ENCODE results near the gene VIL1.

VIL1 gene
- total RNA-seq: 0 to 0.30 (median 0.04) reads per million in 4 donors

DNA sequence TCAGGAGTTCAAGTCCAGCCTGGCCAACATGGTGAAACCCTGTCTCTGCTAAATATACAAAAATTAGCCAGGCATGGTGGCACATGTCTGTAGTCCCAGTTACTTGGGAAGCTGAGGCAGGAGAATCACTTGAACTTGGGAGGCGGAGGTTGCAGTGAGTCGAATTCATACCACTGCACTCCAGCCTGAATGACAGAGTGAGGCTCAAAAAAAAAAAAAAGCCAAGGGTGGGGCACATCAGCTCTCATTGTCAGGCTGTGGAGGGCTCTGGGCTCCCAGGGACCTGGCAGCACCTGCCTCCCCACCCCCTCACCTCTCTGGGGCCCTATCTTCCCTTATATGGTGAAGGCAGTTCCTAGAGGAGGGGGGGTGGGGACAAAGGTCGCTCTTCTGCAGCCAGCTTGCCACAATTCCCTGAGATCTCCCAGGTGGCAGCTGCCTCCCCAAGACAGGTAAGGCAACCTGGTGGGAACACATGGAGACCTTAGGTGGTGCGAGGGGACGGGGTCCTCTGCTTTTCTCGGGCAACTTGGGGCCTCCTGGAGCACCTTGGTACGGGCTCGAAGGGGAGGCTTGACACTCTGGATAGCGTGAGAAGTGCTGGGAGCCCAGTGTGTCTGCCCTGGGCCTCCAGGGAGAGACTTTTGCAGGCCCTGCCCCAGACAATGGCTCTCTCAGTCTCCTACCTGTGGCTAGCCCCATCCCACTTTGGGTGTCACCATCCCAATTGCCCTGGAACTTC lies at the start of gene VIL1:
Gene VIL1, plus strand, starts transcription at position 407 of the 742 bp plus-strand sequence. CDS start 4,656 bp downstream, outside the sequence.
- no peak for DNase-seq

DNA sequence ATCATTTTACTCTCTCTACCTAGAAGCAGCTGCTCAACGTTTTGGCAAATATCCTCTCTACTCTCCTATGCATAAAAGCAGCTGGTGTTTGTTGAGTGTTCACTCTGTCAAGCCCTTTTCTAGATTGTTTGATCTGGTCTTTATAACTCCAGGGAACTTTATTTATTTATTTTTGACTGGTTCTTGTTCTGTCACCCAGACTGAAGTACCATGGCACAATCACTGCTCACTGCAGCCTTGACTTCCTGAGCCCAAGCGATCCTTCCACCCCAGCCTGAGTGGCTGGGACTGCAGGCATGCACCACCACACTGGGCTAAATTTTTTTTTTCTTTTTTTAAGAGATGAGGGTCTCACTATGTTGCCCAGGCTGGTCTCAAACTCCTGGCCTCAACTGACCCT lies 49.6 kb upstream of the VIL1 start:
- no peak for DNase-seq

DNA sequence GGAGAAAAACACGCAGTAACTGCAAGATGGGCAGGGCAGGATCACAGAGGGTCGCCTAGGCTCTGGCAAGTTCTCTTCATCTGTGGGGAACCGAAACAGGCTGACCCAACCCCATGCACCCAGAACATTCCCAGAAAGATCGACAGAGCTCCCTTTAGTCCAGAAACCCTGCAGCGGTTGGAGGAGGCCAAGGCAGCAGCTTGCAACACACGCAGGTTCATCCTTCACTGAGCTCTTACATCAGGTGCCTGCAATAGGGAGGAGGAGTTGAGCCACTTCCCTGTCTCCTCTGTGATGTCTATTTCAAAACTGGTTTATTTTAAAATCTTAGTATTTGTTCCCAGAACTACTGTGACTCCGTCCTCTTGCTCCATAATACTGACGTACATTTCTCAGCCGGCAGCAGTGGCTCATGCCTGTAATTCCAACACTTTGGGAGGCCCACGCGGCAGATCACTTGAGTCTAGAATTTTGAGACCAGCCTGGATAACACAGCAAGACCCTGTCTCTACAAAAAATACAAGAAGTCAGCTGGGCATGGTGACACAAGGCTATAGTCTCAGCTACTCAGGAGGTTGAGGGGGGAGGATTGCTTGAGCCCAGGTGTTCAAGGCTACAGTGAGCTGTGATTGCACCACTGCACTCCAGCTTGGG lies 48.4 kb upstream of the VIL1 start:
- no peak for DNase-seq

DNA sequence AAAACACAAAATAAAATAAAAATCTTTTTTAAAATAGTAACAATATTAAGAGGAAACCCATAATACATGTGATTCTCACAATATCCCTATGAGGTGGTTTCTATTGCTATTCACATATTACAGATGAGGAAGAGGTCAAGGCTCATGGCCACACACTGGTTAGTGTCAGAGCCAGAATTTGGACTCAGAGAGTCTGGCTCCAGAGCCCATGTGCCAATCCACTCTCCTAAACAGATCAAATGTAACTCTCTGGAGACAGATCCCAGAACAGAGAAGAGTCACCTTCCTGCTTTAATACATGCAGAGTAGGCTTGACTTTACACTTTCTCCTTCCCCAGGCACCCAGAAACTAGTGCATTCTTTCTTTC lies 47.0 kb upstream of the VIL1 start:
- no peak for DNase-seq

DNA sequence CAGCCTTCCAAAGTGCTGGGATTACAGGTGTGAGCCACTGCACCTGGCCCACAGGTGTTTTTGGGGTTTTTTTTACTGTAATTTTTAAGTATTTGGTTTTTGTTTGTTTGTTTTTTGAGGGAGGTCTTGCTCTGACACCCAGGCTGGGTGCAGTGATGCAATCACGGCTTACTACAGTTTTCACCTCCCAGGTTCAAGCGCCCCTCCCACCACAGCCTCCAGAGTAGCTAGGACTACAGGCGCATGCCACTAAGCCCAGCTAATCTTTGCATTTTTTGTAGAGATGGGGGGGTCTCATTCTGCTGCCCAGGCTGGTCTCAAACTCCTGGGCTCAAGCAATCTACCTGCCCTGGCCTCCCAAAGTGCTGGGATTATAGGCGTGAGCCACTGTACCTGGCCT lies 44.1 kb upstream of the VIL1 start:
- DNase-seq: no peak

DNA sequence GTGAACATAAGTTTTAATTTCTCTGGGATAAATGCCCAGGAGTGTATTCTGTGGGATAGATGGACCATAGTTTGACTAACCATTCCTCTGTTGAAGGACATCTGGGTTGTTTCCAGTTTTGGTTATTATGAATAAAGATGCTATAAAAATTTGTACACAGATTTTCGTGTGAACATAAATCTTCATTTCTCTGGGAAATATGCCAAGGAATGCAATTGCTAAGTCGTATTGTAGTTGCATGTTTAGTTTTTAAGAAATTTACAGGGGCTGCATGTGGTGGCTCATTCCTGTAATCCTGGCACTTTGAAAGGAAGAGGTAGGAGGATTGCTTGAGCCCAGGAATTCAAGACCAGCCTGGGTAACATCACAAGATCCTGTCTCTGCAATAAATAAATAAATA lies 43.7 kb upstream of the VIL1 start:
- no peak for DNase-seq

DNA sequence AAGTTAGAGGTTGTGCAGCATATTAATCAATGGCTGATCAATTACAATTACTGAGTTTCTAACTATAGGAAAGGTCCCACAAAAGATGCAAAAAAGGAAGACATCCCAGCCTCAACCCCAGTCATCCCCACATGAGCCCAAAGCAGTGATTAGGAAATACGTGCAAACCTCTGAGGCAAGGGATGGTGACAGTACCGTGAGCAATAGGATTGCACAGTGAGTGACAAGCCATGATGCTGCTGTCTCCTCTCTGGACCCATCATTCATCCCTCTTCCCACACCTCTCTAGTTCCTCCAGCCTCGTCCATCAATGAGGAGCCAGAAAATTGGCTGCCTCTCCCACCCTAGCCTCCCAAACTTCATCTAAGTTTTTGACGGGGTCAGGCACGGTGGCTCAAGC lies 40.9 kb upstream of the VIL1 start:
- DNase-seq: no peak

DNA sequence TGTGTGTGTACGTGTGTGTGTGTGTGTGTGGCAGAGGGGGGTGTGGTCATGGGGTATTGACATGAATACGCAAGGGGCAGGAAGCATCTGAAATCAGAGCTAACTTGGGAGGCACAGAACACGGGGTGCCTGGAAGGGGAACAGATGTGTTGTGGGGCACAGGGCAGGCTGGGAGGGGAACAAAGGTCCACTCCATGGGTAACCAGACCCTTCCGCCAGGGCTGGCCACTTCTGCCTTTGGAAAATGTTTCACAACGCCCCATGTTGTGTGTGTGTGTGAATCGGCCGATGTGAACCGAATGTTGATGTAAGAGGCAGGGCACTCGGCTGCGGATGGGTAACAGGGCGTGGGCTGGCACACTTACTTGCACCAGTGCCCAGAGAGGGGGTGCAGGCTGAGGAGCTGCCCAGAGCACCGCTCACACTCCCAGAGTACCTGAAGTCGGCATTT lies 37.0 kb upstream of the VIL1 start, which contains the start of gene SLC11A1:
Gene SLC11A1, plus strand, starts transcription at position 358 of the 451 bp plus-strand sequence. CDS start 96 bp downstream, outside the sequence.
- no peak for DNase-seq

DNA sequence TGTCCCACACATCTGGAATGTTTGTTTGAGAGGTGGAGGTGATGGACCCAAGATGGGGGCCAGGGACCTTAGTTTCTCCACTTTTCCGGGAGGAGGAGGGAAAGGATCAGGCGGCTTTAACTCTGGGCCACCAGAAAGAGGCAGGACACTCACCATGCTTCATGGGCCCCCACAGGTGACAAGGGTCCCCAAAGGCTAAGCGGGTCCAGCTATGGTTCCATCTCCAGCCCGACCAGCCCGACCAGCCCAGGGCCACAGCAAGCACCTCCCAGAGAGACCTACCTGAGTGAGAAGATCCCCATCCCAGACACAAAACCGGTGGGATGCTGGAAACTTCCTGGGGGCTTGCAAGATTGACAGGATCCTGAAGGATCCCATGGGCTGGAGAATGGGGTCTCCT lies 36.1 kb upstream of the VIL1 start:
- DNase-seq: no peak

DNA sequence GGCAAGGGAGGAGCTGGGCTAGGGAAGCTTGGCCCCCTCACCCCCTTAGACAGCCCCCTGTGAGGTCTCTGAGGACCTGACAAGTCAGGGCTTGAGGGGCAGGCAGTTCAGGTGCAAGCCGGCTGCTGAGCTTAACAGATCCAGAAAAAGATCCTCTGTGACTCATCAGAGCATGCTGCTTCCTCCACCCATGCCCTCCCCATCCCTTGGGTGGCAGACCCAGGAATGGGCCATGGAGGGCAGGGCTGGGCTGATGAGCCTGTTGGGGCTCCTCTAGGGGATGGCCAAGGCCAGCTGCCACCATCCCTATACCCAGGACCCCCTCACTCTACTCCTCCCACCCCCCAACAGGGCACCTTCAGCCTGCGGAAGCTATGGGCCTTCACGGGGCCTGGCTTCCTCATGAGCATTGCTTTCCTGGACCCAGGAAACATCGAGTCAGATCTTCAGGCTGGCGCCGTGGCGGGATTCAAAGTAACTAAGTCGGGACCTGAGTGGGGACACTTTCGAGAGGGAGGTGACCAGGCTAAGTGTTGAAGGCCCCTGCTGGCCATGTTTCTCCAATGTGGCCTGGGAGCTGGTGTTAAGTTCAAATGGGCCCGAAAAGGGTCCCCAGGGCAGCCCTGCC lies 34.9 kb upstream of the VIL1 start:
- DNase-seq: no peak

DNA sequence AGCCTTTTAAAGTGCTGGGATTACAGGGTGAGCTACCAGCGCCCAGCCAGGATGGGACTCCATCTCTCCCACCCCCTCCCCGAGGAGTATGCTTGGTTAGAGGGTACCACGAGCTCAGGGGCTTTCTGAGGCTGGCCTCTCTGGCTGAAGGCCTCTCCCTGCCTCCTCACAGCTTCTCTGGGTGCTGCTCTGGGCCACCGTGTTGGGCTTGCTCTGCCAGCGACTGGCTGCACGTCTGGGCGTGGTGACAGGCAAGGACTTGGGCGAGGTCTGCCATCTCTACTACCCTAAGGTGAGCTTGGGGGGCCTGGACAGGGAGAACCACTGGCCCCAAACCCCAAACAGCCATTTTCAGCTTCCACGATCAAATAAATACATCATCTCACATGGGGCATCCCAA lies 33.9 kb upstream of the VIL1 start:
- no peak for DNase-seq

DNA sequence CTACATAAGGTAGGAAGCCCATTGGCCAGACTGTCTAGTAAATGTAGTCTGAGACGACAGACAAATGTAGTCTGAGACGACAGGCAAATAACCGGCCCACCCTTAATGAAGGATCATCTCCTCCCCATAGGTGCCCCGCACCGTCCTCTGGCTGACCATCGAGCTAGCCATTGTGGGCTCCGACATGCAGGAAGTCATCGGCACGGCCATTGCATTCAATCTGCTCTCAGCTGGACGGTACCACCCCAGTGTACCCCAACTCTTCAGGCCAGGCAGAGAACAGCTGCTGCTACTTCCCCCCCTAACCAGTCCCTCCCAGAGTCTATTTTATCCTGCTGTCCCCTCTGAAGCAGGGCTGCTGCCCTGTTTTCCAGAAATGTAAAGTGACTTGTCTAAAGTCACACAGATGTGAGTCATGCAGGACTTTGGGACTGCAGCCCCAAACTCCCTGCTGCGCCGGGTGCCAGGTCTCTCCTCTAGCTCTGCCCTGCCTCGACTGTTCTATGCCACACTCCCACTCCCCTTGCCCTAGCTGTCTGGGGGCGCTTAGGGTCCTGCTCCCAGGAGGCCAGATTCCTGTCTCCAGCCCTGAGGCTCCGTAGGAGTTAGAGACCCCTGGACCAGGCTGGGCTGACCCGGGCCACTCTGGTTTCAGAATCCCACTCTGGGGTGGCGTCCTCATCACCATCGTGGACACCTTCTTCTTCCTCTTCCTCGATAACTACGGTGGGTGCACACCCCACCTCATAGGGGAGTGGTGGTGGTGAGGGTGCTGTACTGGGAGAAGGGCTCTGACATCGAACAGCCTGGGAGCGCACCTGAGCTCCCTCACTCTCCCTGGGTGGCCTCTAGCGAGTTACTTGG lies 32.2 kb upstream of the VIL1 start:
- no peak for DNase-seq

DNA sequence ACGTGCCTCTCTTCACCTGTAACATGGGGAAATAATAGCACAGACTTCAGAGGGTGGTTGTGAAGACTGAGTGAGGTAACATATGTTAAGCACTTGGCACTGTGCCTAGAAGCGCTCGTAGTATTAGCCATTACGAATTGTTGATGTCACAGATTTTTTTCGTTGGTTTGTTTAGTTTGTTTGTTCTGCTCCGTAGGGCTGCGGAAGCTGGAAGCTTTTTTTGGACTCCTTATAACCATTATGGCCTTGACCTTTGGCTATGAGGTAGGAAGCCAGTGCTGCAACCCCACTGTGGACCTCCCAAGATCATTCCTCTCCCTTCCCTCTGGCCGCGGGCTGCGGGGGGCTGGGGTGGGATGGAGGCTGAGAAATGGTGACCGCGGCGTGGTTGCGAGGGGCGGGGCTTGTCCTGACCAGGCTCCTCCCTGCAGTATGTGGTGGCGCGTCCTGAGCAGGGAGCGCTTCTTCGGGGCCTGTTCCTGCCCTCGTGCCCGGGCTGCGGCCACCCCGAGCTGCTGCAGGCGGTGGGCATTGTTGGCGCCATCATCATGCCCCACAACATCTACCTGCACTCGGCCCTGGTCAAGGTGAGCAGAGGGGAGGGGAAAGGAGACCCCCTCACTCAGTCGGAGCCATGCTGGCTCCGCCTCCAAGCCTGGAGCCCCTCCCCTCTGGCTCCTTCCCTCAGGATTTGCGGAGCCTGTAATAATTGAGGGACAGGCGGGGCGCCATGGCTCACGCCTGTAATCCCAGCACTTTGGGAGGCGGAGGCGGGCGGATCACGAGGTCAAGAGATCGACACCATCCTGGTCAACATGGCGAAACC lies 31.3 kb upstream of the VIL1 start:
- no peak for DNase-seq

DNA sequence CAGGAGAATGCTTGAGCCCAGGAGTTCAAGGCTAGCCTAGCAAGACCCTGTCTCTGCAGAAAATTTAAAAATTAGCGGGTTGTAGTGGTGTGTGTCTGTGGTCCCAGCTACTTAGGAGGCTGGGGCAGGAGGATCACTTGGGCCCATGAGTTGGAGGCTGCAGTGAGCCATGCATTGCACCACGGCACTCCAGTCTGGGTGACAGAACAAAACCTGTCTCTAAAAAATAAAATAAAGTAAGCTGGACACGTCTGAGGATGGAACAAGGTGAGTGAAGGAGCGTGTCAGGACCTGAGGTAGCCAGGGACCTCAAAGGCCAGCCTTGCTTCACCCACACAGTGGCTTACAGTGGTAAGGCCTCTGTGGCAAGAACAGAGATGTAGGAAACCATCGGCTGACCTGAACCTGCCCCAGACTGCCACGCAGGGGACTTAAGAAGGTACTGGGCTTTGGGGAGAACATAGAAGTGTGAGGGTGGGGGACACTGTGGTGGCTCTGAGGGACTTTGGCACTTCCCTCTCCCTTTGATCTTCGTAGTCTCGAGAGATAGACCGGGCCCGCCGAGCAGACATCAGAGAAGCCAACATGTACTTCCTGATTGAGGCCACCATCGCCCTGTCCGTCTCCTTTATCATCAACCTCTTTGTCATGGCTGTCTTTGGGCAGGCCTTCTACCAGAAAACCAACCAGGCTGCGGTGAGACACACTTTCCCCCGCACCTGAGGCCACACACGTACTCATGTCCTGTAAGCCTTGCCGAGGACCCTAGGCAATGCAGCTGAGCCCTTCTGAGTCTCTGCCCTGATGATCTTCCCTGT lies 29.4 kb upstream of the VIL1 start:
- no peak for DNase-seq

DNA sequence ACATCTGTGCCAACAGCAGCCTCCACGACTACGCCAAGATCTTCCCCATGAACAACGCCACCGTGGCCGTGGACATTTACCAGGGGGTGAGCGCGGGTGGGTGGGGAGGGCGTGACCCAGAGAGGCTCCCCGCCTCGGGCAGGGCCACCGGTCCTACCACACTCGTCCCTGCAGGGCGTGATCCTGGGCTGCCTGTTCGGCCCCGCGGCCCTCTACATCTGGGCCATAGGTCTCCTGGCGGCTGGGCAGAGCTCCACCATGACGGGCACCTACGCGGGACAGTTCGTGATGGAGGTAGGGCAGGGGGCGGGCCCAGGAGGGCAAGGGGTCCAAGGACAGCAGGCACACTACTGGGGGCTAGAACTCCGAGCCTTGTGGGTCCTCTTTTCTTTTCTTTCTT lies 27.7 kb upstream of the VIL1 start:
- no peak for DNase-seq

DNA sequence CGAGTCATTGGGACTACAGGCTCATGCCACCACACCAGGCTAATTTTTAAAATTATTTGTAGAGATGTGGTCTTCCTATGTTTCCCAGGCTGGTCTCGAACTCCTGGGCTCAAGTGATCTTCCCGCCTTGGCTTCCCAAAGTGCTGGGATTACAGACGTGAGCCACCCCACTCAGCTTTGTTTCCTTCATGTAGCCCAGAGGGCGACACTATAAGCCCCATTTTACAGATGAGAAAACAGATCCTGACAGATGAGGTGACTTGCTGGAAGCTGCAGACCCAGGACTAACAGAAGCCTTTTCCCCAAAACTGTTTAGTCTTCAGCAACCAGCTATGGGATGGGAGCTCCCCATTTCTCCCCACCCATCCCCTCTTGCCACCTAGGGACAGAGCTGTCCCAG lies 26.5 kb upstream of the VIL1 start:
- DNase-seq: no peak

DNA sequence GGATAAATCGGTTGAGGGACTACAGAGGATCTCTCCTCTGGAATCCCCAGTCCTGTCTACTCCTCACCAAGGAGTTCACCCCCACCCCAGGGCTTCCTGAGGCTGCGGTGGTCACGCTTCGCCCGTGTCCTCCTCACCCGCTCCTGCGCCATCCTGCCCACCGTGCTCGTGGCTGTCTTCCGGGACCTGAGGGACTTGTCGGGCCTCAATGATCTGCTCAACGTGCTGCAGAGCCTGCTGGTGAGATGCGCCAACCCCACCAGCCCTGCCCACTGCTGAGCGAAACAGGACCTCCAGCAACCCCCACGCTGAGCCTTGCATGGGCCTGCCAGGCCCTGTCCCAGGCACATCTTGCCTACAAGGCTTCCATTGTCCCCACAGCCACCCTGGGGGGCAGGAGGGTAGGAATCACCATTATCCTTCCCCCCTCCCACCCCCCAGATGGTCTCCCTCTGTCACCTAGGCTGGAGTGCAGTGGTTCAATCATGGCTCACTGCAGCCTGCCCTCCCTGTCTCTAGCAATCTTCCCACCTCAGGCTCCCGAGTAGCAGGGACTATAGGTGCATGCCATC lies 25.9 kb upstream of the VIL1 start:
- no peak for DNase-seq

DNA sequence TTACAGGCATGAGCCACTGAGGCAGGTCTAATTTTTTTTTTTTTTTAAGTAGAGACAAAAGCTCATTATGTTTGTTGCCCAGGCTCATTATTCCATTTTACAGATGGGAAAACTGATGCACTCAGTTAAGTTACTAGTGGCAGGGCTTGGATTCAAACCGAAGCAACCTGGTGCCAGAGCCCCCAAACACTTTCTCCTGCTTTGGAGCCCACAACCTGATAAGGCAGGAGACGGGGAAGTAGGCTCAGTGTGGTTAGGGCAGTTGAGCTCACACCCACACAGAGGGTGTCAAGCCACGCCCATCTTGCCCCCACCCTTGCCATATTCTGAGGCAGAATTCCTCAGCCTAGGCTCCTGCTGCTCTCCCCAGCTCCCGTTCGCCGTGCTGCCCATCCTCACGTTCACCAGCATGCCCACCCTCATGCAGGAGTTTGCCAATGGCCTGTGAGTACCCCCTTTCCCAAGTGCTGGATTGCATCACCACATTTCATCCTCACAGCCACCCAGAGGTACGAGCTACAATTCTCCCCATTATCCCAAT lies 25.1 kb upstream of the VIL1 start:
- DNase-seq: peak in 1 of 5 donors; percentile 18

DNA sequence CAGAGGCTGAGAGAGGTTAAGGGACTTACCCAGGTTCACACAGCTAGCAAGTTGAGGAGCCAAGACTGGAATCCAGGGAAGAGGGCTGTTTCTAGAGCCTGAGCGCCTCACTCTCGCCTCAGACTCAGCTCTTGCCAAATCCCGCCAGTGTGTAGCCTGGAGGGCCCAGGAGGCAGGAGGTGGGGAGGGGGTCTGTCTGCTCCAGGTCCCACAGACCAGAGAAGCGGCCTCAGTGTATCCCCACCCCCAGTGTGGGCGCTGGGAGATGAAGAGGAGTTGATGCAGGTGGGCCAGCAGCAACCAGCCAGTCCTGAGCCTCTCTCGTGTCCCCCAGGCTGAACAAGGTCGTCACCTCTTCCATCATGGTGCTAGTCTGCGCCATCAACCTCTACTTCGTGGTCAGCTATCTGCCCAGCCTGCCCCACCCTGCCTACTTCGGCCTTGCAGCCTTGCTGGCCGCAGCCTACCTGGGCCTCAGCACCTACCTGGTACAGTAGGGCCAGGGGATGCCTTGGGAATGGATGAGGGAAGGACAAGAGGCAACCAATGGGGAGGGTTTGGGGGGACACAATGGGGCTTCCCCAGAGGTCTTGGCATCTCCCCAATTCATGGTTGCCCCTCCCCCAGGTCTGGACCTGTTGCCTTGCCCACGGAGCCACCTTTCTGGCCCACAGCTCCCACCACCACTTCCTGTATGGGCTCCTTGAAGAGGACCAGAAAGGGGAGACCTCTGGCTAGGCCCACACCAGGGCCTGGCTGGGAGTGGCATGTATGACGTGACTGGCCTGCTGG lies 24.4 kb upstream of the VIL1 start:
- no peak for DNase-seq

DNA sequence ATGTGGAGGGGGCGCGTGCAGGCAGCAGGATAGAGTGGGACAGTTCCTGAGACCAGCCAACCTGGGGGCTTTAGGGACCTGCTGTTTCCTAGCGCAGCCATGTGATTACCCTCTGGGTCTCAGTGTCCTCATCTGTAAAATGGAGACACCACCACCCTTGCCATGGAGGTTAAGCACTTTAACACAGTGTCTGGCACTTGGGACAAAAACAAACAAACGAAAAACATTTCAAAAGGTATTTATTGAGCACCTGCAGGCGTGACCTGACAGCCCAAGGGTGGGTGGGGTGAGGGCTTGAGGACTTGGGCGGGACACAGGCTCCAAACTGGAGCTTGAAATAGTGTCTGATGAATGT lies 23.9 kb upstream of the VIL1 start:
- DNase-seq: no peak
